ENCODE data around the gene PLG. TPM values are rescaled to one million over a fixed set of nuclear protein-coding genes. Genes with fewer than 3 reads are reported as not detected.
"Not testable (repeated sequence)": the region's sequence is repeated elsewhere in the genome, so short reads cannot be mapped to it uniquely, and the experiment has no call there.

Gene PLG
- total and polyA plus RNA-seq, 12 donors, result not detected

DNA sequence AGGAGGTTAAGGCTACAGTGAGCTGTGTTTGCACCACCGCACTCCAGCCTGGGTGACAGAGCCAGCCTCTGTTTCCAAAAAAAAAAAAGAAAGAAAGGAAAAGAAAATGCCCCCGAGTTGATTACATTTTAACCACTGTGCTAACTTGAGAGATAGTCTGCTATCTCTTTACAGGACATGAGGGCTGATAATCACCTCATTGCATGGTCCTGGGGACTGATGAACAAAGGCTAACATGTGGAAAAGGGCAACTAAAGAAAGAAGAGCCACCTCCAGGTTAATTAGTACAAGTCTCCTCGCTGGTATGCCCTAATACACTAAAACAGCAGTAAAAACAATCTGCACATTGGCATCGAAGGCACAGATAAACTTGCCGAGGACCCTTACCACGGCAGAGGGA lies 4.2 kb upstream of the PLG start:
- TF ChIP-seq CTCF (IDR thresholded peaks at IDR 0.05), result no peak
- Histone ChIP-seq H3K4me3 (no peak overlapping the region), H3K9me3 (no peaks in the 10 kb centered on the region), H3K27ac (no peak overlapping the region), H3K4me1 (no peaks in the 10 kb centered on the region), H3K27me3 (peaks cover 0 to 13% (median 0%) of the 10 kb centered on the region in 7 donors), H3K36me3 (no peaks in the 10 kb centered on the region)
- DNase-seq (no peak), ATAC-seq (no peak)
- WGBS, 2 donors, result 74 to 78% methylated on average over 6 of the region's 6 CpGs
- intact Hi-C loops (cut with DNase I), result loop anchor here in 1 of 10 donors (5.0 kb wide), 1 partner anchor 1416 kb away; no protein-coding TSS in a partner anchor

GRCh38 chr6:160704688-160705087 lies 2.6 kb downstream of the PLG start:
- H3K4me1 ChIP-seq; ATAC-seq; H3K9me3 ChIP-seq; DNase-seq; H3K27ac ChIP-seq; H3K36me3 ChIP-seq; H3K4me3 ChIP-seq; intact Hi-C loops (cut with DNase I); H3K27me3 ChIP-seq: not testable (repeated sequence)
- 75 to 82% methylated on average over 7 of the region's 7 CpGs for WGBS, 2 donors

DNA sequence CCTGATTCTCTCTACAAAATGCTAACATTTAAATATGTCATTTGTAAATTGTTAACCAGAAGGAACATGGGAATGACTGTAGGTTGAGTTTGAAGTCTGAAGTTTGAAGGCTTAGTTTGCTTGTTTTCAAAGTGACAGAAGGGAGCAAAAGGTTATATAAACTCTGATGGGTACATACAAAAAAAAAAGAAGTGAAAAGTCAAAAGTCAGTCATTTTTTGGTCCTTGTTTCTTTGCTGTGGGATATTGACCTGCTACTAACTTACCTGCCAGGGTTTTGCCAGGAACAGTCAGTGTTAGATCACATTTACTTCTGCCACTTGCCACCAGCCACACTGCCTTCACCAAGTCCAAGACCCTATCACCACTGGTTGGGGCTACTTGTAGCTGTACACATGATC lies 6.9 kb downstream of the PLG start:
- DNase-seq; H3K4me3 ChIP-seq; H3K4me1 ChIP-seq; intact Hi-C loops (cut with DNase I); H3K27me3 ChIP-seq; ATAC-seq; H3K36me3 ChIP-seq; H3K9me3 ChIP-seq; H3K27ac ChIP-seq: not testable (repeated sequence)

- H3K4me3 ChIP-seq, result no peak overlapping the region
- H3K27ac ChIP-seq, result no peak overlapping the region
- 52 to 56% methylated on average over 5 of the region's 5 CpGs for WGBS, 2 donors
- ATAC-seq (no peak), DNase-seq (no peak)
- no peaks in the 10 kb centered on the region for H3K4me1 ChIP-seq
- H3K9me3 ChIP-seq, result no peaks in the 10 kb centered on the region
- H3K27me3 ChIP-seq, result peaks cover 0 to 4% (median 0%) of the 10 kb centered on the region in 7 donors
- no peaks in the 10 kb centered on the region for H3K36me3 ChIP-seq
- intact Hi-C loops (cut with DNase I), result no loop called here
- TF ChIP-seq CTCF (IDR thresholded peaks at IDR 0.05), result no peak
Observed at GRCh38 chr6:160714731-160715316, 12.8 kb downstream of the PLG start.

- 41% methylated on average over 6 of the region's 6 CpGs for WGBS, 2 donors
- Histone ChIP-seq H3K4me3 (no peak overlapping the region), H3K27ac (no peak overlapping the region), H3K27me3 (peaks cover 0 to 20% (median 5%) of the 10 kb centered on the region in 7 donors), H3K36me3 (no peaks in the 10 kb centered on the region), H3K4me1 (no peaks in the 10 kb centered on the region), H3K9me3 (peaks cover 0 to 5% (median 0%) of the 10 kb centered on the region in 11 donors)
- DNase-seq (no peak), ATAC-seq (no peak)
- intact Hi-C loops (cut with DNase I), result loop anchor here (5.0 to 10.0 kb wide), 2 partner anchors 194 to 641 kb away; no protein-coding TSS in a partner anchor
- TF ChIP-seq CTCF (IDR thresholded peaks at IDR 0.05), result peak in 1 of 9 donors; percentile 8
Observed at GRCh38 chr6:160730911-160731310, 28.9 kb downstream of the PLG start.

Data from heart right ventricle (tissue), 16 donors.